Fibroblast of mammary gland (primary cell): ENCODE data around the gene FAM161B.

Experiments used
- DNase-seq: peaks from one replicate; pipeline ENCODE4 v3.0.0-alpha.2; 2010; ENCODE audit warnings: low read depth
- H3K4me3 ChIP-seq: 2 replicates; pipeline ENCODE4 v1.5.1; 2011; ENCODE audit warnings: low read depth, mild to moderate bottlenecking, low read length, moderate library complexity; ENCODE audit not compliant: control insufficient read depth
- CTCF ChIP-seq: conservative IDR thresholded peaks from 2 replicates; pipeline ENCODE4 v1.5.1; 2011; ENCODE audit warnings: low read depth, low read length, inconsistent platforms; ENCODE audit not compliant: control insufficient read depth, insufficient read depth

FAM161B gene

GRCh38 chr14:73886449-73887317 is 63.2 kb downstream of the FAM161B start, which contains the start of gene ZNF410:
ZNF410 (plus strand) TSS chr14:73886859; CDS start chr14:73892176, 5,317 bp downstream.
- no peak for TF ChIP-seq CTCF
- H3K4me3 ChIP-seq: peak within 1 kb of the TSS; percentile 91
- peak; percentile 98 for DNase-seq

- DNase-seq: no peak
- H3K4me3 ChIP-seq: no peak overlapping the region
- no peak for TF ChIP-seq CTCF
Observed at GRCh38 chr14:73884438-73885190, 65.3 kb downstream of the FAM161B start.
